Activated CD4-positive, alpha-beta T cell treated with anti-CD3 and anti-CD28 coated beads, Interleukin-2, amount 10 ng/mL, durations not matched to agents 7 days and 5 days (primary cell): Measurements from ENCODE around the gene MBNL1. TPM values are rescaled to one million over a fixed set of nuclear protein-coding genes. Genes with fewer than 3 reads are reported as not detected.

ENCODE experiments used
- CTCF ChIA-PET: fragments of 350-600 bp; sonication (Branson Sonifier 250); formaldehyde crosslinking; loops from one replicate; lab custom pipeline; 2021; ENCODE audit warnings: antibody characterized with exemption; lab: Charles Lee
- POLR2A ChIA-PET: fragments of 350-600 bp; sonication (Branson Sonifier 250); formaldehyde crosslinking; loops from one replicate; lab custom pipeline; 2021; ENCODE audit warnings: antibody characterized with exemption; lab: Charles Lee
- DNase-seq: peaks from one replicate; pipeline ENCODE4 v3.0.0-alpha.2; 2020
- H3K27ac Mint-ChIP-seq: one replicate; pipeline ENCODE4 v1.8.0; 2021; ENCODE audit warnings: mild to moderate bottlenecking, moderate library complexity, mixed read lengths
- H3K27me3 Mint-ChIP-seq: one replicate; pipeline ENCODE4 v1.8.0; 2021; ENCODE audit warnings: mixed read lengths
- H3K36me3 Mint-ChIP-seq: one replicate; pipeline ENCODE4 v1.8.0; 2021; ENCODE audit warnings: low read depth, mixed read lengths
- H3K4me1 Mint-ChIP-seq: one replicate; pipeline ENCODE4 v1.8.0; 2021; ENCODE audit warnings: mixed read lengths
- H3K4me3 Mint-ChIP-seq: one replicate; pipeline ENCODE4 v1.8.0; 2021; ENCODE audit warnings: mild to moderate bottlenecking, moderate library complexity, mixed read lengths
- H3K9me3 Mint-ChIP-seq: one replicate; pipeline ENCODE4 v1.8.0; 2021; ENCODE audit warnings: mixed read lengths
- total RNA-seq, 2 experiments: library from RNA; stranded (reverse); gene quantifications; one replicate each; pipeline ENCODE4 v1.2.3, GENCODE V29; 2021

Gene MBNL1
- total RNA-seq, 2 experiments from 2014 or later = 437 to 559 TPM

DNA sequence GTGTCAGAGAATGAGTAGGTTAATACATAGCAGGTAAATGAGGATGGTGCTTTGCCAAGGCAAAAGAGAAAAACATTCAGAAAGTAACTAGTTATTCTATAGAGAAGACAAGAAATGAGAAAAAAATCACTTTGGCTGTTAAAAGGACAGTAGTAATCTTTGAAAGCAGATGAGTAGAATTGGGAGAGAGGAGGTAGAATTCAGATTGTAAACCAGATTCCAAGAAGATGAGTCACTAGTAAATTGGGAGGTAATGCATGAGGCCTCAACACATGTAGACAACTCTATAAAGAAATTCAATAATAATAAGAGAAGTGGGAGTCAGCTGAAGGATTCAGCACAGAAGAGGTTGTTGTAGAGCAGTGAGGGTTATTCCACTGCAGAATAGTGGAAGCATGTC is 81.4 kb downstream of the MBNL1 start:
- H3K36me3 Mint-ChIP-seq = peaks cover 41% of the 10 kb centered on the region
- H3K27ac Mint-ChIP-seq = no peak overlapping the region
- CTCF ChIA-PET = no interaction called here
- no peak overlapping the region for H3K4me3 Mint-ChIP-seq
- POLR2A ChIA-PET = no interaction called here
- peaks cover 2% of the 10 kb centered on the region for H3K9me3 Mint-ChIP-seq
- DNase-seq = no peak
- no peaks in the 10 kb centered on the region for H3K27me3 Mint-ChIP-seq
- peaks cover 33% of the 10 kb centered on the region for H3K4me1 Mint-ChIP-seq

- Mint-ChIP-seq H3K9me3 (peaks cover 2% of the 10 kb centered on the region), H3K27ac (no peak overlapping the region), H3K4me1 (peaks cover 35% of the 10 kb centered on the region), H3K4me3 (no peak overlapping the region), H3K36me3 (peaks cover 41% of the 10 kb centered on the region), H3K27me3 (no peaks in the 10 kb centered on the region)
- ChIA-PET POLR2A (no interaction called here), CTCF (no interaction called here)
- no peak for DNase-seq
These were observed 82.0 kb downstream of the MBNL1 start for GRCh38 chr3:152350776-152351175.

DNA sequence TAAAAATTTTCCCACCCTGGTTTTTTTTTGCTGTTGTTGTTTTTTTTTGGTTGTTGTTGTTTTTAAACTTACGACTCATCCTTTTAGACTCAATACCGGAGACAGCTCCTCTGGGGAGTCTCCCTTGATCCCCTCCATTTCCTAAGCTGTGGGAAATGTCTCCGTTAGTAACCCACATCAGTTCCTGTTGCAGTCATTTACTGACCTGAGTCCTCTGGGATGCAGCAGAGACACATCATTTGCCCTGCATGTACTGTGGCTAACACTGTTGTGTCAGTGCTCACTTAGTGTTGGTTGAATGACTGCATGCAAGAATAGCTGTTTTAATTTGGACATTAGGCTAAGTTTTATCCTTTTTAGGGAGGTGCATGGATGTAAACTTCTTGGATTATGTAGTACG is 83.8 kb downstream of the MBNL1 start:
- no peaks in the 10 kb centered on the region for H3K9me3 Mint-ChIP-seq
- CTCF ChIA-PET = no interaction called here

DNA sequence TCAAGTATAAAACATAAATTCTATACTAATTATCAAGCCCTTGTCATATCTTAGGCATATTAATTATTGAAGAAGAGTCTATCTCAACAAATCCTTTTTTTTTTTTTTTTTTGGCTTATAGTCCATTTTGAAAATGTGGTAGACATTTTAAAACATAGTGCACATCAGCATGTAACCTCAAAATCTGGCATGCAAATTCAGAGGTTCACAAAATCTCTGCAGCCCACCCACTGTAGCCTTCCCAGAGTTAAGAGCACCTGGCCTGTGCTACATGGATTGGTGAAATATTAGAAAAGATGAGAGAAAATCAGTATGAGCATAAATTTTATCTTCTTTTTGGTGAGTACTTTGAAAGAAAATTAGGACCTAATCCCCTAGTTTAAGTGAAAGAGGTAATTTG is 84.8 kb downstream of the MBNL1 start:
- peak overlapping the region; percentile 51 for H3K27ac Mint-ChIP-seq
- no peak for DNase-seq
- POLR2A ChIA-PET = no interaction called here
- peaks cover 40% of the 10 kb centered on the region for H3K36me3 Mint-ChIP-seq
- no peaks in the 10 kb centered on the region for H3K27me3 Mint-ChIP-seq
- H3K4me1 Mint-ChIP-seq = peaks cover 43% of the 10 kb centered on the region
- H3K4me3 Mint-ChIP-seq = no peak overlapping the region
- CTCF ChIA-PET = interaction anchor here (0.7 kb wide), 1 partner anchor 40 kb away, joined by 3 read pairs; no protein-coding TSS in a partner anchor
- no peaks in the 10 kb centered on the region for H3K9me3 Mint-ChIP-seq

More for the DNA sequence above, 83.8 kb downstream of the MBNL1 start:
- peak overlapping the region; percentile 51 for H3K27ac Mint-ChIP-seq
- no peaks in the 10 kb centered on the region for H3K27me3 Mint-ChIP-seq
- peaks cover 38% of the 10 kb centered on the region for H3K36me3 Mint-ChIP-seq
- peaks cover 40% of the 10 kb centered on the region for H3K4me1 Mint-ChIP-seq
- no peak for DNase-seq
- POLR2A ChIA-PET = no interaction called here
- no peak overlapping the region for H3K4me3 Mint-ChIP-seq

DNA sequence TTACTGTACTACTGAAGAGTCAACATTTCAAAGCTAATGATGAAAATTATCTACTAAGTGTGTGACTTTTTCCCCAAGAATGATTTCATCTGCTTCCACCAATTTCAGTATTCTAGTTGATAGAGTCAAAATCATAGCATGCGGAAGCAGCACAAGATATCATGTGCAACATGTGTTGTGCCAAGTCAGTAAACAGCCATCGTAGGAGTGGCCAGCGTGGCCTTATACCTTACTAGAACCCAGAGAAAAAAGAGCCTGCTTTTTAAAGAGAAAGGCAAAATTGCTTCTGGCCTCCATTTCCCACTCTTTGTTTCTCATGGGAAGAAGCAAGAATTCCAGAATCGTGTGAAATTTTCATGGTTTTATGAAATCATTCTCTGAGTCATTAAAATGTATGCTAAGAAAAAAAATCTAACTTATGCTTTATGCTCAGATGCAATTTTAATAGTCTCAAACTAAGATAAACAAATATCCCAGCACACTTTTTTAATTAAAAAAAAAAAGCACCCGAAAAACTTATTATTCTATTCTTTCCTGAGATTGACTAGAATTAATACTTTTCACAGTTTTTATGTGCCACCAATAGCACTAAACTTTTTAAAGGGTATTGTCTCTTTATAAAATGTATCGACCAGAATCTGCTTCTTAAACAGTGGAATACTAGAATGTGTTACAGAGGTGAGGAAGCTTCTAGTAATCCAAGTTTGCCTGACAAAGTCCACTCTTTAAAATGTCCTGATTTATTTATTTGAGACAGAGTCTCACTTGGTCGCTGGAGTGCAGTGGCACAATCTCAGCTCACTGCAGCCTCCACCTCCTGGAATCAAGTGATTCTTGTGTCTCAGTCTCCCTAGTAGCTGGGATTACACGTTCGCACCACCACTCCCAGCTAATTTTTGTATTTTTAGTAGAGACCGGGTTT is 87.3 kb downstream of the MBNL1 start:
- H3K4me1 Mint-ChIP-seq = peaks cover 50% of the 10 kb centered on the region
- no peaks in the 10 kb centered on the region for H3K27me3 Mint-ChIP-seq
- H3K9me3 Mint-ChIP-seq = no peaks in the 10 kb centered on the region
- ChIA-PET POLR2A (no interaction called here), CTCF (no interaction called here)
- peaks cover 53% of the 10 kb centered on the region for H3K36me3 Mint-ChIP-seq
- H3K4me3 Mint-ChIP-seq = no peak overlapping the region
- no peak for DNase-seq
- no peak overlapping the region for H3K27ac Mint-ChIP-seq

- Mint-ChIP-seq H3K36me3 (peaks cover 58% of the 10 kb centered on the region), H3K27ac (no peak overlapping the region), H3K9me3 (no peaks in the 10 kb centered on the region), H3K4me3 (no peak overlapping the region), H3K27me3 (no peaks in the 10 kb centered on the region), H3K4me1 (peaks cover 54% of the 10 kb centered on the region)
- ChIA-PET CTCF (no interaction called here), POLR2A (no interaction called here)
- DNase-seq = no peak
These were observed 88.1 kb downstream of the MBNL1 start for GRCh38 chr3:152356870-152357276.

DNA sequence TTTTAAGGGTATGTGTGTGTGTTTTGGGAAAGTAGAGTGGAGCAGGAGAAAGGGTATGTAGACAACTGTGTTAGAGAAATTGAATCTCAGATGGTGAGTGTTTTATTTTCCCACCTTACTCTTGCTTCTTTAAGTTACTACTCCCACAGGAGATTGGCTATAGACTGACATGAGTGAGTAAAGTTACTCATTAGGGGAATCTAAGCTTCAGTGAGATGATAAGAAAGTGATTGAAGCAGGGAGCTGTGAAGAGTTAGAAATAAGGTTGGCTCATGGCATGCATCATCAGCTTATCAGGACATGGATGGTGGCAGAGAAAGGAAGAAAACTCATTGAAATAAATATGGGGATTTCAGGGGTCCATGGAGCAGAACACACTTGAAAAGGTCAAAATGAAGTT is 88.9 kb downstream of the MBNL1 start:
- H3K4me3 Mint-ChIP-seq = no peak overlapping the region
- DNase-seq = no peak
- H3K9me3 Mint-ChIP-seq = no peaks in the 10 kb centered on the region
- CTCF ChIA-PET = no interaction called here
- peaks cover 62% of the 10 kb centered on the region for H3K36me3 Mint-ChIP-seq
- H3K4me1 Mint-ChIP-seq = peaks cover 54% of the 10 kb centered on the region
- H3K27me3 Mint-ChIP-seq = no peaks in the 10 kb centered on the region
- POLR2A ChIA-PET = no interaction called here
- H3K27ac Mint-ChIP-seq = no peak overlapping the region

- Mint-ChIP-seq H3K4me1 (peaks cover 56% of the 10 kb centered on the region), H3K9me3 (no peaks in the 10 kb centered on the region), H3K4me3 (no peak overlapping the region), H3K27ac (no peak overlapping the region), H3K36me3 (peaks cover 61% of the 10 kb centered on the region), H3K27me3 (no peaks in the 10 kb centered on the region)
- ChIA-PET POLR2A (no interaction called here), CTCF (interaction anchor here (0.9 to 1.0 kb wide), 2 partner anchors 49 to 156 kb away, joined by 3 to 5 read pairs; no protein-coding TSS in a partner anchor)
- DNase-seq = no peak
These were observed 90.9 kb downstream of the MBNL1 start for GRCh38 chr3:152359385-152360248.

GRCh38 chr3:152360302-152360701 is 91.6 kb downstream of the MBNL1 start:
- ChIA-PET CTCF (interaction anchor here (1.0 kb wide), 1 partner anchor 157 kb away, joined by 3 read pairs; no protein-coding TSS in a partner anchor), POLR2A (no interaction called here)
- no peak for DNase-seq
- H3K27me3 Mint-ChIP-seq = no peaks in the 10 kb centered on the region
- no peak overlapping the region for H3K4me3 Mint-ChIP-seq
- no peaks in the 10 kb centered on the region for H3K9me3 Mint-ChIP-seq
- H3K36me3 Mint-ChIP-seq = peaks cover 63% of the 10 kb centered on the region
- no peak overlapping the region for H3K27ac Mint-ChIP-seq
- peaks cover 54% of the 10 kb centered on the region for H3K4me1 Mint-ChIP-seq

DNA sequence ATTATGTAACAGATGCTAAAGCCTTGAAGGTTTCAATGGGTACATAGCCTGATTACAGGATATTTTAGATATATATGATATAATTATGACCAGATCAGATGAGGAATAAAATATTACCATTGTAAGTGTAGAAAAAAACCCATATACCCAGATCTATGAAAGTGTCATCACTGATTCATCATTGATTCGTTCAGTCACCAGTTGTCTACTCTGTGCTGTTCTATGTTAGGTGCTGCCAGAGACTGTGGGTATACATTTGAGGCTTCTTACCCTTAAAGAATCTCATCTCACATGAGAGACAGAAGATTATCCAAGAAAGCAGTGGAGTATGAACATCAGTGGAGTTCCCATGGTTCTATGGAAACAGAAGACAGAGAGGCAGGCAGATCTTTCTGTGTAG is 92.2 kb downstream of the MBNL1 start:
- H3K27me3 Mint-ChIP-seq = no peaks in the 10 kb centered on the region
- H3K36me3 Mint-ChIP-seq = peaks cover 68% of the 10 kb centered on the region
- H3K4me1 Mint-ChIP-seq = peaks cover 50% of the 10 kb centered on the region
- H3K4me3 Mint-ChIP-seq = no peak overlapping the region
- CTCF ChIA-PET = interaction anchor here (1.0 kb wide), 1 partner anchor 157 kb away, joined by 3 read pairs; no protein-coding TSS in a partner anchor
- POLR2A ChIA-PET = no interaction called here
- no peak overlapping the region for H3K27ac Mint-ChIP-seq
- DNase-seq = no peak
- no peaks in the 10 kb centered on the region for H3K9me3 Mint-ChIP-seq

DNA sequence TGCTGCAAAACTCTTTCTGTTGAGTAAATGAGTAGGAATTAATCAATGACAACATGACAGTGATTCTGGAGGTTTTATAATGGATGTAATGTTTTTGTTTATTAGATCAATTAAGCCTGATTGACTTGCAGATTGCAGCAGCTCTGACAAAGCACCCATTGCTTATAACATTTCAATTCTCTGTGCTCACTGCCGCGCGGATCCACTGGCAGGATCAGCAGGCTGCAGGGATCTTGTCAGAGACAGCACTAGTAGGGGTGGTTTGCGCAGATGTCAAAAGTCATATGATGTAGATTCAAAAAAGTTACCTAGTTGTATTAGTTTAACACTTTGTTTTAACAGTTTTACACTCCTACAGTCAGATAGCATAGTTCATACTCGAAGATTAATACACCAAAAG is 93.4 kb downstream of the MBNL1 start:
- peaks cover 72% of the 10 kb centered on the region for H3K36me3 Mint-ChIP-seq
- ChIA-PET POLR2A (no interaction called here), CTCF (interaction anchor here (0.6 kb wide), 1 partner anchor 86 kb away, joined by 3 read pairs; no protein-coding TSS in a partner anchor)
- H3K4me1 Mint-ChIP-seq = peaks cover 51% of the 10 kb centered on the region
- peaks cover under 1% of the 10 kb centered on the region for H3K9me3 Mint-ChIP-seq
- H3K27me3 Mint-ChIP-seq = no peaks in the 10 kb centered on the region
- no peak overlapping the region for H3K4me3 Mint-ChIP-seq
- no peak for DNase-seq
- H3K27ac Mint-ChIP-seq = no peak overlapping the region

DNA sequence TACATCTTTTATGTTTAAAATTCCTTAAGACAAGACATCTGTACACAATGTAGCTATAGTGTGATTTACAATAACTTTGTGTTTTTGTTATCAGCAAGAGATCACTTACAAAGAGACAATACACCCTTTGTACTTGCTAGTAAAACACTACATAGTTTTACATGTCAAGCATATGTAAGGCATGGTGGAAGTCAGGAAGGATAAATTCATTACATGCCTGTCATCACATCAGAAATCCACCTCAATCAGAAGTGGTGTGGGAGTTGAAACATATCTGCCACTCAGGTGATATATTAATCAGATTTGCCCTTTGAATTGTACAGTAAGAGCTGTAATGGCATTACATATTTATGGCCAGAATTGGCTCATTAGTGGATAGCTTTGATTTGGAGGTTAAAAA is 95.5 kb downstream of the MBNL1 start:
- POLR2A ChIA-PET = interaction anchor here (0.6 kb wide), 1 partner anchor 11 kb away, joined by 3 read pairs; no protein-coding TSS in a partner anchor
- no peak overlapping the region for H3K27ac Mint-ChIP-seq
- no peak for DNase-seq
- no peak overlapping the region for H3K4me3 Mint-ChIP-seq
- no peaks in the 10 kb centered on the region for H3K27me3 Mint-ChIP-seq
- H3K4me1 Mint-ChIP-seq = peaks cover 64% of the 10 kb centered on the region
- peaks cover 84% of the 10 kb centered on the region for H3K36me3 Mint-ChIP-seq
- H3K9me3 Mint-ChIP-seq = peaks cover 2% of the 10 kb centered on the region
- CTCF ChIA-PET = interaction anchor here (0.6 to 0.7 kb wide), 2 partner anchors 14 to 46 kb away, joined by 3 read pairs; no protein-coding TSS in a partner anchor
